Panc1 (cell line): ENCODE data around the gene CRIM1. TPM values are rescaled to one million over a fixed set of nuclear protein-coding genes. Genes with fewer than 3 reads are reported as not detected.

Experiments
- ATAC-seq: fragments of 200-7000 bp; cut with Tn5 transposase; 2 replicates; pipeline ENCODE4 v1.9.1; 2020; ENCODE audit warnings: mild to moderate bottlenecking, moderate library complexity
- BruUV-seq: library from RNA; stranded (reverse); fragments of 400-500 nt; replicated peaks from 2 replicates; lab custom pipeline; 2021; lab: Mats Ljungman, UMichigan
- CTCF ChIA-PET: fragments of 300-600 bp; sonication (Branson Sonifier 250); formaldehyde crosslinking; loops from one replicate; lab custom pipeline; 2022; ENCODE audit warnings: antibody characterized with exemption; lab: Charles Lee
- POLR2A ChIA-PET: fragments of 300-600 bp; sonication (Branson Sonifier 250); formaldehyde crosslinking; loops from one replicate; lab custom pipeline; 2022; ENCODE audit warnings: antibody characterized with exemption; lab: Charles Lee
- DNase-seq: peaks from one replicate; pipeline ENCODE4 v3.0.0-alpha.2; 2010; ENCODE audit warnings: low read depth, low spot score
- H3K27ac ChIP-seq: 2 replicates; pipeline ENCODE4 v1.5.1; 2011; ENCODE audit warnings: mild to moderate bottlenecking, low read length, inconsistent platforms
- H3K27me3 ChIP-seq: fragments of 200-500 bp; sonication (Bioruptor generic); 2 replicates; pipeline ENCODE4 v1.6.0; 2014; ENCODE audit warnings: low read length, inconsistent platforms; ENCODE audit not compliant: control insufficient read depth, insufficient read depth
- H3K36me3 ChIP-seq: fragments of 200-500 bp; sonication (Bioruptor generic); 2 replicates; pipeline ENCODE4 v1.5.1; 2014; ENCODE audit warnings: inconsistent platforms, mild to moderate bottlenecking, low read length, moderate library complexity; ENCODE audit not compliant: control insufficient read depth, insufficient read depth
- H3K4me1 ChIP-seq: 2 replicates; pipeline ENCODE4 v1.5.1; 2011; ENCODE audit warnings: inconsistent platforms, mild to moderate bottlenecking, low read length, moderate library complexity; ENCODE audit not compliant: control insufficient read depth, insufficient read depth
- H3K4me3 ChIP-seq, 2 experiments: 2 replicates each; pipeline ENCODE4 v1.5.1; 2011 to 2012; ENCODE audit warnings: low read depth in 2 of 2, low read length in 2 of 2, mild to moderate bottlenecking in 2 of 2, inconsistent platforms in 1 of 2, moderate library complexity in 1 of 2
- H3K9me3 ChIP-seq: fragments of 200-500 bp; sonication (Bioruptor generic); 2 replicates; pipeline ENCODE4 v1.5.1; 2014; ENCODE audit warnings: low read depth, mild to moderate bottlenecking, inconsistent platforms, low read length, moderate library complexity; ENCODE audit not compliant: control insufficient read depth, insufficient read depth
- CTCF ChIP-seq: fragments of 450-650 bp; IDR thresholded peaks from 2 replicates; pipeline ENCODE4 v1.5.1; 2017; ENCODE audit warnings: mild to moderate bottlenecking
- POLR2AphosphoS5 ChIP-seq: IDR thresholded peaks from 2 replicates; pipeline ENCODE4 v1.6.1; 2012; ENCODE audit warnings: mild to moderate bottlenecking, low read depth, low read length, moderate library complexity
- REST ChIP-seq, 2 experiments: IDR thresholded peaks; 2 replicates each; pipeline ENCODE4 v1.6.1; 2011 to 2012; ENCODE audit warnings: low read depth in 2 of 2, control low read depth in 1 of 2, low read length in 1 of 2, mild to moderate bottlenecking in 1 of 2, moderate library complexity in 1 of 2; ENCODE audit not compliant: insufficient read depth in 1 of 2
- SIN3A ChIP-seq: IDR thresholded peaks from 2 replicates; pipeline ENCODE4 v1.6.1; 2012; ENCODE audit warnings: low read depth, mild to moderate bottlenecking, low read length, moderate library complexity, borderline replicate concordance; ENCODE audit not compliant: insufficient read depth
- TCF7L2 ChIP-seq: IDR thresholded peaks from 2 replicates; pipeline ENCODE4 v1.6.1; 2011; ENCODE audit warnings: mild to moderate bottlenecking, low read depth, low read length, inconsistent platforms
- in situ Hi-C: cut with HindIII; loops from 2 replicates; pipeline ENCODE4 v1.10.0; 2016; ENCODE audit warnings: low sequenced_read_pairs, low pct_unique_long_range_greater_than_20kb
- intact Hi-C: fragments of 100-400 bp; cut with micrococcal nuclease; formaldehyde crosslinking; loops from one replicate; pipeline ENCODE4 v1.10.0; 2022; ENCODE audit not compliant: unreplicated experiment
- total RNA-seq: library from RNA; stranded (reverse); gene quantifications from one replicate; pipeline ENCODE4 v1.2.1, GENCODE V29; 2021; ENCODE audit not compliant: unreplicated experiment

The CRIM1 gene
- total RNA-seq, 1 experiment from 2014 or later: 290 TPM

- peaks cover 100% of the 10 kb centered on the region for H3K4me1 ChIP-seq
- peak overlapping the region; percentile 96 for H3K27ac ChIP-seq
- peak overlapping the region in 1 of 2 experiments; percentile 28; a peak in 2 of 4 replicates for H3K4me3 ChIP-seq
- H3K36me3 ChIP-seq: peaks cover 9% of the 10 kb centered on the region; the same call in 1 of the 2 replicates
- in situ Hi-C loops (no loop called here), intact Hi-C loops (loop anchor here (5.0 kb wide), 2 partner anchors 33 to 48 kb away; partner anchors contain the start of gene CRIM1)
- POLR2A ChIA-PET: no interaction called here
- no peaks in the 10 kb centered on the region for H3K9me3 ChIP-seq
- CTCF ChIA-PET: interaction anchor here (0.5 kb wide), 1 partner anchor 54 kb away, joined by 5 read pairs; no protein-coding TSS in a partner anchor
- H3K27me3 ChIP-seq: no peaks in the 10 kb centered on the region
- TF ChIP-seq TCF7L2 (no peak), REST (IDR thresholded peaks at IDR 0.05; ENCODE audit: insufficient read depth in 1 of 2, low read depth in 2 of 2, low read length in 1 of 2) (no peak), SIN3A (no peak), POLR2AphosphoS5 (no peak), CTCF (no peak)
- ATAC-seq: peak; percentile 24
- DNase-seq: no peak
- BruUV-seq: no TSS peak
These were observed 49.6 kb downstream of the CRIM1 start for GRCh38 chr2:36405183-36405582.

- no peak for DNase-seq
- intact Hi-C loops: loop anchor here (5.0 kb wide), 2 partner anchors 34 to 49 kb away; partner anchors contain the start of gene CRIM1
- ChIA-PET POLR2A (interaction anchor here (0.7 to 0.9 kb wide), 2 partner anchors 29 to 37 kb away, joined by 3 to 4 read pairs; no protein-coding TSS in a partner anchor), CTCF (no interaction called here)
- Histone ChIP-seq H3K36me3 (peaks cover 9% of the 10 kb centered on the region; the same call in 1 of the 2 replicates), H3K4me3 (no peak overlapping the region), H3K4me1 (peaks cover 100% of the 10 kb centered on the region), H3K9me3 (no peaks in the 10 kb centered on the region), H3K27ac (peak overlapping the region; percentile 96), H3K27me3 (no peaks in the 10 kb centered on the region)
- in situ Hi-C loops: no loop called here
- TF ChIP-seq CTCF (no peak), SIN3A (no peak), POLR2AphosphoS5 (no peak), TCF7L2 (no peak), REST (IDR thresholded peaks at IDR 0.05; ENCODE audit: insufficient read depth in 1 of 2, low read depth in 2 of 2, low read length in 1 of 2) (no peak)
- ATAC-seq: no peak
- BruUV-seq: no TSS peak
These were observed 50.7 kb downstream of the CRIM1 start for GRCh38 chr2:36406296-36406695.
